Mesothelial cell of epicardium (in vitro differentiated cells): ENCODE measurements around the gene ITIH5. TPM values are rescaled to one million over a fixed set of nuclear protein-coding genes. Genes with fewer than 3 reads are reported as not detected.

Source experiments
- DNase-seq, 2 experiments: peaks; one replicate each; pipeline ENCODE4 v3.0.0; 2021; ENCODE audit warnings: low spot score in 2 of 2; ENCODE audit not compliant: unreplicated experiment in 2 of 2
- H3K27ac Mint-ChIP-seq: 2 replicates; pipeline ENCODE4 v1.8.0; 2021; ENCODE audit warnings: mixed read lengths
- H3K27me3 Mint-ChIP-seq: 2 replicates; pipeline ENCODE4 v1.8.0; 2021; ENCODE audit warnings: low read depth, mixed read lengths
- H3K36me3 Mint-ChIP-seq: 2 replicates; pipeline ENCODE4 v1.8.0; 2021; ENCODE audit warnings: mixed read lengths
- H3K4me1 Mint-ChIP-seq: 2 replicates; pipeline ENCODE4 v1.8.0; 2021; ENCODE audit warnings: mixed read lengths
- H3K4me3 Mint-ChIP-seq: 2 replicates; pipeline ENCODE4 v1.8.0; 2021; ENCODE audit warnings: mild to moderate bottlenecking, moderate library complexity, mixed read lengths
- H3K9me3 Mint-ChIP-seq: 2 replicates; pipeline ENCODE4 v1.8.0; 2021; ENCODE audit warnings: mixed read lengths
- CTCF ChIP-seq: fragments of 200-600 bp; sonication (generic); IDR thresholded peaks from one replicate; pipeline ENCODE4 v1.5.0; 2021; ENCODE audit warnings: antibody characterized with exemption; ENCODE audit not compliant: unreplicated experiment
- total RNA-seq: library from RNA; stranded (reverse); gene quantifications from 3 replicates; pipeline ENCODE4 v1.2.1, GENCODE V29; 2021

The ITIH5 gene
- total RNA-seq, 1 donor from 2014 or later = 21.0 TPM

- Mint-ChIP-seq H3K4me1 (peaks cover 25% of the 10 kb centered on the region), H3K36me3 (no peaks in the 10 kb centered on the region), H3K27ac (no peak overlapping the region), H3K4me3 (no peak overlapping the region), H3K9me3 (no peaks in the 10 kb centered on the region), H3K27me3 (peaks cover 7% of the 10 kb centered on the region)
- TF ChIP-seq CTCF = no peak
- no peak for DNase-seq
These were observed 105.4 kb downstream of the ITIH5 start for GRCh38 chr10:7561216-7561893.

GRCh38 chr10:7560519-7560918, 106.2 kb downstream of the ITIH5 start:
- Mint-ChIP-seq H3K27ac (no peak overlapping the region), H3K9me3 (no peaks in the 10 kb centered on the region), H3K4me3 (no peak overlapping the region), H3K36me3 (no peaks in the 10 kb centered on the region), H3K4me1 (peaks cover 27% of the 10 kb centered on the region), H3K27me3 (peaks cover 7% of the 10 kb centered on the region)
- no peak for TF ChIP-seq CTCF
- DNase-seq = no peak

GRCh38 chr10:7559386-7559785, 107.4 kb downstream of the ITIH5 start:
- Mint-ChIP-seq H3K27me3 (peaks cover 7% of the 10 kb centered on the region), H3K36me3 (no peaks in the 10 kb centered on the region), H3K4me3 (no peak overlapping the region), H3K4me1 (peaks cover 27% of the 10 kb centered on the region), H3K9me3 (no peaks in the 10 kb centered on the region), H3K27ac (no peak overlapping the region)
- no peak for DNase-seq
- no peak for TF ChIP-seq CTCF

- Mint-ChIP-seq H3K9me3 (no peaks in the 10 kb centered on the region), H3K4me1 (peaks cover 22% of the 10 kb centered on the region), H3K36me3 (no peaks in the 10 kb centered on the region), H3K27me3 (peaks cover 7% of the 10 kb centered on the region), H3K4me3 (no peak overlapping the region), H3K27ac (no peak overlapping the region)
- no peak for DNase-seq
- no peak for TF ChIP-seq CTCF
These were observed 108.7 kb downstream of the ITIH5 start for GRCh38 chr10:7558036-7558435.

GRCh38 chr10:7553531-7553930, 113.2 kb downstream of the ITIH5 start:
- Mint-ChIP-seq H3K9me3 (no peaks in the 10 kb centered on the region), H3K4me1 (peaks cover 2% of the 10 kb centered on the region), H3K36me3 (no peaks in the 10 kb centered on the region), H3K27ac (no peak overlapping the region), H3K4me3 (no peak overlapping the region), H3K27me3 (peaks cover 6% of the 10 kb centered on the region)
- no peak for DNase-seq
- TF ChIP-seq CTCF = no peak
